ENCODE results near the gene COX18.

COX18 gene

DNA sequence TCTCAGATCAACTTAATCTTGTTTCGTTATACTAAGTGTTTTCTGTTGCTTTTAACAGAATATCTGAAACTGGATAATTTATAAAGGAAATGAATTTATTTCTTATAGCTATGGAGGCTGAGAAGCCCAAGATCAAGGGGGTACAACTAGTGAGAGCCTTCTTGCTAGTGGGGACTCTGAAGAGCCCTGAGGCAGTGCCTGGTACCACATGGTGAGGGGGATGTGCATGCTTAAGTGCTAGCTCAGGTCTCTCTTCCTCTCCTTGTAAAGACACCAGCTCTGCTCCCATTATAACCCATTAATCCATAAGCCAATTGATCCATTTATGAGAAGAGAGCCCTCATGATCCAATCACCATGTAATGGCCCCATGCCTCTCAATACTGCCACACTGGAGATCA, 17.9 kb downstream of the COX18 start:
- no peak for DNase-seq

DNA sequence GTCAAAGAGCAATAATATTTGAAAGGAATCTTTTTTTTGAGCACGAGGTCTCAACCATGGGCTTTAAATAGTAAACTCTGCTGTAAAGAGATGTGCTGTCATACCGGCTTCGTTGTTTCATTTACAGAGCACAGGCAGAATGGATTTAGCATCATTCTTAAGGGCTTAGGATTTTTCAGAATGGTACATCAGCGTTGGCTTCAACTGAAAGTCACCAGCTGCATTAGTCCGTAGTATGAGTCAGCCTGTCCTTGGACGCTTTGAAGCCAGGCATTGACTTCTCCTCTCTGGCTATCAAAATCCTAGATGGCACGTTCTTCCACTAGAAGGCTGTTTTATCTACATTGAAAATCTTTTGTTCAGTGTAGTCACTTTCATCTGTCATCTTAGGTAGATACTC, 23.6 kb downstream of the COX18 start:
- DNase-seq: no peak

DNA sequence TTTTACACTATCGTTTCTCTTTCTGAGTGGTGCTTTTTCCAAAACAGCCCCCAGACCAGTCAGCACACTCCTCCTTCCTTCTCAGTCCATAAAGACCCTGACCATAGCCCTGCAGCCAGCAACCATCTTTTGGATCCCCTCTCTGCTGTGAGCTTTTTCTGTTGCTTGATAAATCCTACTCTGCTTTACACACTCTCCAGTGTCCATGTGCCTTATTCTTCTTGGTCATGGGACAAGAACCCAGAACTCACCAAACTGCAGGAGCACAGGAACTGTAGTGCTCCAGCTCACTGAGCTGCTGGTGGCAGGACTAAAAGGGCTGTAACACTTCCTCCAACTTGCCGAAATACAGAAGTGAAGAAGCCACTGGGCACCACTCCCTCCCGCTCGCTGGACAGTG, 32.5 kb downstream of the COX18 start:
- DNase-seq: no peak

DNA sequence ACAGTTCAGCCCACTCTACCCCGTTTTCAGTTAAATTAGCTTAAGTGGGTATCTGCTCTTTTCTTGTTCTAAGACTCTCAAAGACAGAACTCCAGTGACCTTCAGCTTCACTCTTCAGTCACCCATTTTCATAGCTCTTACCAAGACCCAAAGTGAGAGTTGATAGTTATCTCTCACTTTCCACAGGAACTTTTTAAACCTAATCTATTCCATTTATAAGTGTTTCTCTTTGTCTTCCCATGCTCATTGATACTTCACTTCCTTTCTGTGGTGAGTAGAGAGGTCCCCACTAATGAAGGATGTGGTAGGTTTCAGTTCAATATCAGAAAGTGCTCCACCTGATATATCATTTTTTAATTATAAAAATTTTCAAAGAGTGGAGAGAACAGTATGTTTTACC, 33.4 kb downstream of the COX18 start:
- DNase-seq: no peak

DNA sequence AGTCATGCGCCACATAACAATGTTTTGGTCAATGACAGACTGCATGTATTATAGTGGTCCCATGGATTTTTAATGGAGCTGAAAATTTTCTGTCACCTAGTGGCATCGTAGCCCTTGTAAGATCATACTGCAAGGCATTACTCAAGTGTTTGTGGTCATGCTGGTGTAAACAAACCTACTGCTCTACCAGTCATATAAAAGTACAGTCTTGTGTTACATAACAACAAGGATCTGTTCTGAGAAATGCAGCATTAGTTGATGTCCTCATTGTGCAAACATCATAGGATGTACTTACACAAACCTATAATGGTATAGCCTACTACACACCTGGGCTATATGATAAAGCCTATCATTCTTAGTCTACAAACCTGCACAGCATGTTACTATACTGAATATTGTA, 34.6 kb downstream of the COX18 start:
- no peak for DNase-seq

DNA sequence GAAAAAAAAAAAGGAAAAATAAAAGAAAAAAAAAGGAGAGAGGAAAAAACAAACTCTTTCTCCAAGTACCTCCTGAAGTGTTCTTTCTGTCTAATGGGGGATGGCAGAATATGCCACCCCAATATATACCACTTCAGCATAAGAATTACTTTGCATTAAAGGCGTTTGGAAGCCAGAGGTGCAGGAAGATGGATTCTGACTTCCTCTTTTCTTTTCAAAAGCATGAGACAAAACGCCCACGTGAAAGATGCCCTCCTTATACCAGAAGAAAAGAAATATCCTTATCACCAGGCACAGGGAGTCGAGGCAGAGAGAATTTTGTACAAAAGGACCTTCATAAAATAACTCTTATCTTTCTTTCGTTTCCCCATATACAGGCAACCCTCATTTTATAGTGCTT, 40.9 kb downstream of the COX18 start:
- DNase-seq: no peak

DNA sequence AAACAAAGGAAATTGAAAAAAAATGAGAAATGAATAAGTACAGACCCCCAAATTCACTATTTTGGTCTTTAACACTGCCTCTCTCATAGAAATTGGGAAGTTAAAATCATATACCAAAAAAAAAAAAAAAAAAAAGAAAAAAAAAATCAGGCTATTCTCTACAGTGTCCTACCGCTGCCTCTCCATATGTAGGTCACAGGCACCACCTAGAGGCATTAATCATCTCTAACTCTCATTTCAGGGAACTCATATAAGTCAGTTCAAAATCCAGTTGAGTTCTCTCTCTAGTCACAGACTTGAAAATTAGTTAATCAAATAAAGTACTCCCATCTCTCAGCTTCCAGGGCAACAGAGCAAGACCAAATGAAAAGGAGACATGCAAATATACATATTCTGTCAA, 47.9 kb downstream of the COX18 start:
- DNase-seq: no peak

DNA sequence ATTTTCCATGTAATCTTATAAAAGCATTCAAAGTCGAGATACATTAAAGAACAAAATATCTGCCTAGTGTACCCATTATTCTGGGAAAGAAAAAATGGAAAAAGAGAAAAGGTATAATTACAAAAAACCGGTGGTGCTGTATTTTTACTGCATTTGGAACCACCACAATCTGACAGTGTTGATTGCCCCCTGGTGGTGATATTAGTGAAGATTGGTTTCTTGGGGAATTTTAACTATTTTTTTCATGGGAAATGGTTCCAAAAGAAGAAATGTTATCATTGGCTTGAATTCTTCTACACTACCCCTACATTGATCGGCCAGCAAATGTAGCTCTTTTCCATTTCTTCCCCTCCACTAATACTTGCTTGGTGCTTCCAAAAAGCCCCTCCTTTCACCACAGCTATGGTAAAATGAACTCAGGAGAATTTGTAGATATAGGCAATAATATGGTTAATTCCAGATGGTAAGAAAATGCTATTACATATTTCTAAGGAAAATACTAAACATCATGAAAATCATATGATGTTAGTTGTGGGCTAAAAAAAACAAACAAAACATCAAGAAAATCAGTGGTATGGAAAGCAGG, 50.0 kb downstream of the COX18 start:
- no peak for DNase-seq

DNA sequence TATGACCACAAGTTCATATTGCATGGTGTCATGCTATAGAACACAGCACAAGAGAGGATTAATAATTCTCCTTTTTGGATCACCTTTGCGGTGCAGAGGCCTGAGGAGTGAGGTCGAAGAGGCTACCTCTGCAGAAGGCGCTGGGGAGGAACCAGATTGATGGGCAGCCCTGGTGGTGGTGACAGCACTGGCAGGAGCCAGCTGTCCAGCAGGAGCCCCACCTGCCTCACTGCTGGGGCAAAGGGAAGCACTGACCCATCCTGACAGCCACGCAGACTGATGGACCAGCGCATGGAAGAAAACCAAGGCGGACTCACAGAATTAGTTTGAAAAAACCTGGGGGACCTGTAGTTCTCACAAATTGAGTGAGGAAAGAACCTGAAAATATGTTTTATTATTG, 50.9 kb downstream of the COX18 start:
- no peak for DNase-seq

DNA sequence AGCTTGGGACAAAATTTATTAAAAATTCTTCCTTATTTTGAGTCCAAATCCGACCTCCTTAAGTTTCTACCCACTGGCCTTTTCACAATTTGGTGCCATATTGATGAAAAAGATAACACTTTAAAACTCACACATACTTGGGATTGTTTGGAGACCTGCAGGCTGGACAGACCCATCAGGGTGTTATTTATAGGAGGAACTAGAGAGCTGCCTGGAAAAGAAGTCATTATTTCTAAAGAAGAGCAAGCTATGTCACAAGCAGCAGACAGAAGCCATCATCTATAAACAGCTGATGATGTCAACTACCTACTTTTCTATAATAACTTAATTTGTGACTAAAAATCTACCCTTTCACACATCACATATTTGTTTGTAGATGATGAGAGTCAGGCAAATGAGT, 56.2 kb downstream of the COX18 start:
- DNase-seq: no peak

DNA sequence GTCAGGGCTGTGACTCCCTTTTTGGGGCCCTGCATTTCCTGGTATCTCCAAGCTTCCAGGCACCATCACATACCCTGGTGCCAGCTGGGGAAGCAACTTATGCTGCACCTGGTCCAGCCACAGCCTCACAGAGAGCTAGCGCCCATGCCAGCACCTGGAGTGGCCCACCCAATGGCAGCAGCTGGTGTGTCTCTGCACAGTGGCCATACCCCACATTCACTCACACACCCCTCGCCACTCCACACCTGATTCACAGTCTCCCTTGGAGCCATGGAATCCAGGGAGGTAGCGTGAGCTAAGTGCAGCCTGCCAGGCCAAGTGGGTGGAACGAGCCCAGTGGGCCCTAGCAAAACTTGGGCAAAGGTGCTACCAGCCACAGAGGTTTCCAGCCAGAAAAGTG, 56.8 kb downstream of the COX18 start:
- no peak for DNase-seq

DNA sequence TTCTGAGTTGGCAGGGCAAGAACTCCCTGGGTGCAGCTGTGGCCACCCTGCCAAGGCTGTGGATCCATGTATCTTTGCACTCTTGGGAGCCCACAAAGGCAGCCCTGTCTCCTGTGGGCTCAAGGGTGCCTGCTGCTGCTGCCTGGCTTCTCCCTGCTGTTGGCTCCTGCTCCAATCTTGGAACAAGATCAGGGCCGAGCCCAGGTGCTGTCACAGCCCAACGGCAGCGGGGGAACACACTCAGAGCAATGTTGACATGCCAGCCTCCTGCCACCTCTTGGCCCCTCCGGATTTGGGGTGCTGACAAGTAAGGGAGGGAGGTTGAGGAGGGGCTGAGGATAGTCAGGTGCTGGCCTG, 57.9 kb downstream of the COX18 start:
- DNase-seq: no peak

DNA sequence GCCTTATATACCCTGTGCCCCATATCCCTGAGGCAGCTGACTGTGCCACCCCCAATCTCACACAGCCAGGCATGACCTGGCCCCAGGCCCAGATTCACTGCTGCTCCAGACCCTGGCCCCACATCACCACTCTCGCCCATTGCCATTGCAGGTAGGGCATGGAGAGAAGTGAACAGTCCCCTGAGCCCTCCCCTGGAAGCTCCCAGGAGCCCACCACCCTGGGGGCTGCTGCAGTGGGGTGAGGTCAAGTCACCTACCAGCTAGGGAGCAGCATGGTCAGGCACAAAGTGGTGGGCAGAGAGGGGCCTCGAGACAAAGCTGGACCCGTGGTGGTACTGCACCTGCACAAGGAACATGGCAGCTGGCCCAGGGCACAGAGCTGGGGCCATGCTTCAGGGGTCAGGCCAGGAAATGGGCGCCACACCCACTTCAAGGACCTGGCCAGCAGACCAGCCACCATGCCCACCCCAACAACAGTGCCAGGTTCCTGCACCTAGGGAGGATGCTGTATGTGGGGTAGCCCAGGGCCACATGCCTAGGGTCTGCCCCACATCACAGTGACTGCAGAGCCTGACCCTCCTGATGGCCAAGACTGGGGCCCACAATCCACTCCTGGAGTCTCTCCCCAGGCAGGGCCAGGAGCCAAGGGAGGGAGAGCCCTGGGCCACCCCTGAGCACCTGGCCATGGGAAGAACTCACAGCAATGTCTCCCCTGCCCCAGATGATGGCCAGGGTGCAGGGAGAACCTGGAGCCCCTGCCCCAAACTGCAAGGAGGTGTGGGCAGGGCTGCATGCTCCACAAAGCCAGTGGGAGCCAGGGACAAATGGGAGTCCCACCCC, 58.5 kb downstream of the COX18 start:
- DNase-seq: no peak

DNA sequence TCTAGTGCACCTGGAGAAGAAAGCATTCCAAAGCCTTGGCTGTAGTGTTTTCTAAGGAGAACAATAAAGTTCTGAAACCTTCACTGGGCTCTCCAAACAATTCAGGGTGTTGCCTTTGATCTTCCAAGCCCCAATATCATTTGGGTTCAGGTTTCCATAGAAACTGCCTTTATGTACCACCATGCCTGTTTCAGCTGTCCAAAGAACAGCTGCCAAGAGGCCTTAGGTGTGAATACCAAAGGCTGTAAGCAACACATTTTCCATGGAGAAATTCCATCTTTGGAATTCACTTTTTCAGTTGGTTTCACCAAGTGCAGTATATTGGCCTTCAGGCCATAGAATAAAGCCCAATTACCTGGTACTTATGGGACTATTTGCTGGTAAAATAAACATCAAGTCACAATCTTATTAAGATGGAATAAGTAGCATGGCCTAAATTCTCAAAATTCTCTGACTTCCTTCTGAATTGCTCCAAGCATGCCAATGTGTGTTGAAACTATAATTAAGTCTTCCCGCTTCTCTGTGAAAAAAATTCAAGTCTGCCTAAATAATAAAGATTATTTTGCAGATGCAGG, 61.9 kb downstream of the COX18 start:
- no peak for DNase-seq

DNA sequence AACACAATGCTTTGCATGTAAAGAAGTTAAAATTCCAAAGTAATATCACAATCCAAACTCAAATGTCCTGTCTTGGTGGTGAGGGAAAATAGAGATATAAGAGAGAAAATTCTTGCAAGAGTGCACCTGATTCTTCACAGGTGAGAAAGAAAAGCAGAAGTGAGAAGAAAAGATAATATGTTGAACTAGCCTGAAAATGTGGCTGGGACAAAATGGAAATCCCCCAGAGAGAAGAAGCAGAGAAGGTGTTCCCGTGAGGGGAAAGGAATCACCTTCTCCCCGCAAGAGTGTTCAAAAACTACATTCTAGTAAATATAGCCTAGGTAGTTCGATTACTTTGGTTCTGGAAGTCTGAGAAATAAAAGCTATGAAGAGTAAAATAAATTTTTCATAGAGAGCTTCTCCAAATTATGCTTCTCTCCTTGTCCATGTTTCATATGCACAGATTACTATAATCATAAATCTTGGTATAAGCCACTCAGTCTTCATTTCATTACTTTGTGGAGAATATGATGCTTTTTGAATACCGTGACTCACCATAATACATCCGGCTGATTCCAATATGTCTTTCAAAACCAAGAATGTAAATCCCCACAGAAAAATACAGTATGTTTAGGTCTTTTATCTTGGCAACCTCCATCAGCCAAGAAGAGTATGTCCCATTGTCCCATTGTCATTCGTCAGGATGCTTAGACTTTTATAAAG, 63.1 kb downstream of the COX18 start:
- DNase-seq: no peak

DNA sequence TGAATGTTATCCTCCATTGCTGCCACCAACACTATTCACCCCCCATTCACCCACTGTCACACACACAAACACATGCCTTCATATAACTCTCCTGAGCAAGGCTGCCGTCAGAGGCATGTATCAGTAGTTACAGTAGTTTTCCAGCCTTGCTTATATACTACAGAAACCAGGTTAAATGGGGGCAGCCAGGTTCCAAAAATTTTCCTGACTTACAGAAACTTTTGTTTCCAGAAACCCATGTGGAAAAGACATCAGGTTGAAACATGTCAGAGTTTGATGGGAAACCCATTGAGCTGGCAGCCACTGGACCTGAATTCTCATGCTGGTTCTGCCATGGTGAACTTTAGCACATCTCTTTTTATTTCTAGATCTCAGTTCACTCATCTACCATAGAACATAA, 64.0 kb downstream of the COX18 start:
- DNase-seq: no peak
